ENCODE results near the gene AP3M1.

AP3M1 gene

GRCh38 chr10:74150204-74150989 lies at the start of gene AP3M1 (continued):
- no peak; the same call in 1 of the 2 replicates for TF ChIP-seq ZNF518A (tag by site-specific recombination; conservative IDR thresholded peaks at IDR 0.05; ENCODE audit: low read depth)
- TF ChIP-seq PRDM4 (tag by site-specific recombination; IDR thresholded peaks at IDR 0.05), result no peak
- TF ChIP-seq ZNF792 (tag by site-specific recombination; IDR thresholded peaks at IDR 0.05), result no peak
- TF ChIP-seq ZNF311 (tag by site-specific recombination; IDR thresholded peaks at IDR 0.05; ENCODE audit: borderline replicate concordance), result no peak
- no peak; the same call in 1 of the 2 replicates for TF ChIP-seq ZNF777 (tag by site-specific recombination; IDR thresholded peaks at IDR 0.05; ENCODE audit: borderline replicate concordance)
- TF ChIP-seq ZNF660 (tag by site-specific recombination; IDR thresholded peaks at IDR 0.05), result peak; percentile 86
- peak; percentile 38; the same call in 1 of the 2 replicates for TF ChIP-seq YY1 (tag by site-specific recombination; IDR thresholded peaks at IDR 0.05)
- no peak for TF ChIP-seq KLF8 (tag by site-specific recombination; IDR thresholded peaks at IDR 0.05)
- peak; percentile 38; the same call in 1 of the 2 replicates for TF ChIP-seq PATZ1 (tag by site-specific recombination; IDR thresholded peaks at IDR 0.05)
- no peak for TF ChIP-seq ZNF521 (tag by site-specific recombination; IDR thresholded peaks at IDR 0.05)
- peak; percentile 79 for TF ChIP-seq ZNF561 (tag by site-specific recombination; IDR thresholded peaks at IDR 0.05; ENCODE audit: borderline replicate concordance)
- TF ChIP-seq SP2 (tag by site-specific recombination; IDR thresholded peaks at IDR 0.05), result no peak
- TF ChIP-seq ZBTB20 (tag by site-specific recombination; IDR thresholded peaks at IDR 0.05), result peak; percentile 87
- no peak for TF ChIP-seq ZNF350 (tag by site-specific recombination; IDR thresholded peaks at IDR 0.05)
- TF ChIP-seq ZNF529 (tag by site-specific recombination; IDR thresholded peaks at IDR 0.05; ENCODE audit: insufficient replicate concordance), result no peak
- peak; percentile 81 for TF ChIP-seq ZNF580 (tag by site-specific recombination; IDR thresholded peaks at IDR 0.05)
- no peak for TF ChIP-seq ZNF211 (tag by site-specific recombination; IDR thresholded peaks at IDR 0.05; ENCODE audit: low read depth)
- TF ChIP-seq SP3 (tag by site-specific recombination; IDR thresholded peaks at IDR 0.05), result no peak
- no peak for TF ChIP-seq FEZF1 (tag by site-specific recombination; IDR thresholded peaks at IDR 0.05)
- no peak for TF ChIP-seq PRDM2 (tag by site-specific recombination; IDR thresholded peaks at IDR 0.05; ENCODE audit: borderline replicate concordance)
- TF ChIP-seq ZNF155 (tag by site-specific recombination; IDR thresholded peaks at IDR 0.05), result no peak
- no peak for TF ChIP-seq ZNF837 (tag by site-specific recombination; IDR thresholded peaks at IDR 0.05)
- TF ChIP-seq HOXC10 (CRISPR knock-in tag; IDR thresholded peaks at IDR 0.05), result no peak
- no peak for TF ChIP-seq ZNF530 (tag by site-specific recombination; IDR thresholded peaks at IDR 0.05; ENCODE audit: low read depth)
